OCI-LY7 (cell line): ENCODE results near the gene ITSN2.

ENCODE experiments used
- CTCF ChIP-seq: fragments of 200-600 bp; sonication (generic); conservative IDR thresholded peaks from 2 replicates; pipeline ENCODE4 v1.5.1; 2014; ENCODE audit warnings: mild to moderate bottlenecking, antibody characterized with exemption, low read length, moderate library complexity, mixed read lengths
- EZH2phosphoT487 ChIP-seq: fragments of 200-600 bp; sonication (generic); IDR thresholded peaks from 2 replicates; pipeline ENCODE4 v1.6.1; 2018; ENCODE audit warnings: low read depth, borderline replicate concordance, mild to moderate bottlenecking, mixed run types, antibody characterized with exemption, low read length, moderate library complexity, mixed read lengths

GRCh38 chr2:24200799-24201198, 159.5 kb downstream of the ITSN2 start:
- no peak for TF ChIP-seq CTCF
- TF ChIP-seq EZH2phosphoT487 = no peak
